Measurements from ENCODE around the gene POLA2.

- TF ChIP-seq CTCF (IDR thresholded peaks at IDR 0.05; ENCODE audit: low read depth, low read length, missing input control) (no peak), GABPA (IDR thresholded peaks at IDR 0.05 in 1 of 2, conservative IDR thresholded peaks at IDR 0.05 in 1 of 2) (no peak), REST (IDR thresholded peaks at IDR 0.05) (no peak), TAF1 (conservative IDR thresholded peaks at IDR 0.05) (no peak), HNF4A (conservative IDR thresholded peaks at IDR 0.05) (no peak)
Measured at GRCh38 chr11:65275906-65276305, 14.1 kb downstream of the POLA2 start.
